Adrenal gland (tissue), 5 donors: Measurements from ENCODE around the gene PTPRN2.

Experiments
- POLR2A ChIP-seq, 2 donors: fragments of 450-650 bp; IDR thresholded peaks; one replicate each; pipeline ENCODE4 v1.6.1; 2017; ENCODE audit warnings: antibody characterized with exemption in 2 of 2, mild to moderate bottlenecking in 2 of 2, moderate library complexity in 1 of 2
- TF ChIP-seq, protein P1 (sequence below), 6 experiments: fragments of 450-650 bp in 4 of 6; fragments of 200-600 bp in 2 of 6; sonication (generic) in 1 of 6; IDR thresholded peaks; 1 replicate in 5 of 6; 2 replicates in 1 of 6; pipeline versions ENCODE4 v1.5.1 to v1.8.0; 2016 to 2021; ENCODE audit warnings: antibody characterized with exemption in 6 of 6, mild to moderate bottlenecking in 2 of 6, moderate library complexity in 1 of 6
- donor health status: DM: no; HTN: no; CAD: no.

DNA sequence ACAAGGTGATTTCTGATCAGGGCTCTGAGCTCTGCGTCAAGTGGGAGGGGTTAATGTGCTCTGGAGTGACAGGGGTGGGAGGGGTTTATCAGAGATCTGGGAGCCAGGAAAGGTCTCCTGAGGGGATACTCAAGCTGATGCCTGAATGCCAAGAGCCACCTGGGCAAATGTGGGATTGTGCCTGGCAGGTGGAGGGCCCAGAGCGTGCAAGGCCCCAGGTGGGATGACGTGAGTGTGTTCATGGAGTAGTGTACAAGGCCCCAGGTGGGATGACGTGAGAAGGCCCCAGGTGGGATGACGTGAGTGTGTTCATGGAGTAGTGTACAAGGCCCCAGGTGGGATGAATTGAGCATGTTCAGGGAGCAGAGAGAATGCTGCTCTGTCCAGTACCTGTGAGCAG is 610.3 kb downstream of the PTPRN2 start:
- TF ChIP-seq, protein P1, sequence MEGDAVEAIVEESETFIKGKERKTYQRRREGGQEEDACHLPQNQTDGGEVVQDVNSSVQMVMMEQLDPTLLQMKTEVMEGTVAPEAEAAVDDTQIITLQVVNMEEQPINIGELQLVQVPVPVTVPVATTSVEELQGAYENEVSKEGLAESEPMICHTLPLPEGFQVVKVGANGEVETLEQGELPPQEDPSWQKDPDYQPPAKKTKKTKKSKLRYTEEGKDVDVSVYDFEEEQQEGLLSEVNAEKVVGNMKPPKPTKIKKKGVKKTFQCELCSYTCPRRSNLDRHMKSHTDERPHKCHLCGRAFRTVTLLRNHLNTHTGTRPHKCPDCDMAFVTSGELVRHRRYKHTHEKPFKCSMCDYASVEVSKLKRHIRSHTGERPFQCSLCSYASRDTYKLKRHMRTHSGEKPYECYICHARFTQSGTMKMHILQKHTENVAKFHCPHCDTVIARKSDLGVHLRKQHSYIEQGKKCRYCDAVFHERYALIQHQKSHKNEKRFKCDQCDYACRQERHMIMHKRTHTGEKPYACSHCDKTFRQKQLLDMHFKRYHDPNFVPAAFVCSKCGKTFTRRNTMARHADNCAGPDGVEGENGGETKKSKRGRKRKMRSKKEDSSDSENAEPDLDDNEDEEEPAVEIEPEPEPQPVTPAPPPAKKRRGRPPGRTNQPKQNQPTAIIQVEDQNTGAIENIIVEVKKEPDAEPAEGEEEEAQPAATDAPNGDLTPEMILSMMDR (IDR thresholded peaks at IDR 0.05), result no peak
- no peak for TF ChIP-seq POLR2A (IDR thresholded peaks at IDR 0.05)
